ENCODE results near the gene PTPRD. TPM values are rescaled to one million over a fixed set of nuclear protein-coding genes. Genes with fewer than 3 reads are reported as not detected.

Gene PTPRD
- total RNA-seq, 1 experiment from 2014 or later = not detected

GRCh38 chr9:8653855-8654254 is 1958.9 kb downstream of the PTPRD start:
- no peak for TF ChIP-seq CTCF (IDR thresholded peaks at IDR 0.05)
- TF ChIP-seq REST (IDR thresholded peaks at IDR 0.05; ENCODE audit: insufficient read depth in 1 of 2, low read depth in 2 of 2, low read length in 1 of 2) = no peak
- TF ChIP-seq TCF7L2 (IDR thresholded peaks at IDR 0.05; ENCODE audit: low read depth, low read length) = no peak
- no peak for TF ChIP-seq SIN3A (IDR thresholded peaks at IDR 0.05; ENCODE audit: borderline replicate concordance, insufficient read depth, low read depth, low read length)
- TF ChIP-seq POLR2AphosphoS5 (IDR thresholded peaks at IDR 0.05; ENCODE audit: low read depth, low read length) = no peak
- H3K4me1 ChIP-seq (ENCODE audit: control insufficient read depth, insufficient read depth, low read length) = no peaks in the 10 kb centered on the region
- ChIA-PET CTCF (no interaction called here), POLR2A (no interaction called here)
- BruUV-seq (replicated peaks) = no TSS peak
- H3K9me3 ChIP-seq (ENCODE audit: control insufficient read depth, insufficient read depth, low read depth, low read length) = no peaks in the 10 kb centered on the region
- no peaks in the 10 kb centered on the region for H3K27me3 ChIP-seq (ENCODE audit: control insufficient read depth, insufficient read depth, low read length)
- in situ Hi-C loops (cut with HindIII; ENCODE audit: low pct_unique_long_range_greater_than_20kb, low sequenced_read_pairs) (no loop called here), intact Hi-C loops (cut with micrococcal nuclease; ENCODE audit: unreplicated experiment) (no loop called here)
- DNase-seq (ENCODE audit: low read depth, low spot score) = no peak
- H3K4me3 ChIP-seq (ENCODE audit: low read depth in 2 of 2, low read length in 2 of 2) = no peak overlapping the region
- H3K27ac ChIP-seq (ENCODE audit: low read length) = no peak overlapping the region
- ATAC-seq = no peak
- no peaks in the 10 kb centered on the region for H3K36me3 ChIP-seq (ENCODE audit: control insufficient read depth, insufficient read depth, low read length)

GRCh38 chr9:8653111-8653510 is 1959.7 kb downstream of the PTPRD start:
- no peak overlapping the region for H3K4me3 ChIP-seq (ENCODE audit: low read depth in 2 of 2, low read length in 2 of 2)
- no peaks in the 10 kb centered on the region for H3K9me3 ChIP-seq (ENCODE audit: control insufficient read depth, insufficient read depth, low read depth, low read length)
- ATAC-seq = no peak
- TF ChIP-seq CTCF (IDR thresholded peaks at IDR 0.05) (no peak), TCF7L2 (IDR thresholded peaks at IDR 0.05; ENCODE audit: low read depth, low read length) (no peak), POLR2AphosphoS5 (IDR thresholded peaks at IDR 0.05; ENCODE audit: low read depth, low read length) (no peak), SIN3A (IDR thresholded peaks at IDR 0.05; ENCODE audit: borderline replicate concordance, insufficient read depth, low read depth, low read length) (no peak), REST (IDR thresholded peaks at IDR 0.05; ENCODE audit: insufficient read depth in 1 of 2, low read depth in 2 of 2, low read length in 1 of 2) (no peak)
- in situ Hi-C loops (cut with HindIII; ENCODE audit: low pct_unique_long_range_greater_than_20kb, low sequenced_read_pairs) (no loop called here), intact Hi-C loops (cut with micrococcal nuclease; ENCODE audit: unreplicated experiment) (no loop called here)
- no peak overlapping the region for H3K27ac ChIP-seq (ENCODE audit: low read length)
- ChIA-PET POLR2A (no interaction called here), CTCF (no interaction called here)
- no peaks in the 10 kb centered on the region for H3K36me3 ChIP-seq (ENCODE audit: control insufficient read depth, insufficient read depth, low read length)
- no peak for DNase-seq (ENCODE audit: low read depth, low spot score)
- H3K27me3 ChIP-seq (ENCODE audit: control insufficient read depth, insufficient read depth, low read length) = no peaks in the 10 kb centered on the region
- H3K4me1 ChIP-seq (ENCODE audit: control insufficient read depth, insufficient read depth, low read length) = no peaks in the 10 kb centered on the region
- BruUV-seq (replicated peaks) = no TSS peak
